A673 (cell line): ENCODE data around the gene TBC1D22A.

ENCODE experiments used
- CTCF ChIP-seq: fragments of 300-800, 200-600 bp; sonication (generic); conservative IDR thresholded peaks from 2 replicates; pipeline ENCODE4 v1.5.1; 2017; ENCODE audit warnings: low read depth, mild to moderate bottlenecking, antibody characterized with exemption, low read length, moderate library complexity, mixed read lengths
- EZH2 ChIP-seq: fragments of 200-600 bp; sonication (generic); IDR thresholded peaks from 2 replicates; pipeline ENCODE4 v1.6.1; 2017; ENCODE audit warnings: borderline replicate concordance, low read depth, mild to moderate bottlenecking, mixed read lengths, antibody characterized with exemption, low read length; ENCODE audit not compliant: poor library complexity, severe bottlenecking

- TF ChIP-seq CTCF (no peak), EZH2 (no peak)
Observed at GRCh38 chr22:47113853-47114415, 351.5 kb downstream of the TBC1D22A start.
